HCT116 (cell line): ENCODE measurements around the gene SCAF4. TPM values are rescaled to one million over a fixed set of nuclear protein-coding genes. Genes with fewer than 3 reads are reported as not detected.

Source experiments
- ATAC-seq: fragments of 200-7000 bp; cut with Tn5 transposase; 2 replicates; pipeline ENCODE4 v1.9.1; 2020; ENCODE audit warnings: mild to moderate bottlenecking, moderate library complexity
- BruUV-seq: library from RNA; stranded (reverse); fragments of 400-500 nt; replicated peaks from 2 replicates; lab custom pipeline; 2021; lab: Mats Ljungman, UMichigan
- CTCF ChIA-PET: fragments of 300-600 bp; sonication (Branson Sonifier 250); formaldehyde crosslinking; loops from one replicate; lab custom pipeline; 2021; ENCODE audit warnings: antibody characterized with exemption; lab: Charles Lee
- POLR2A ChIA-PET: fragments of 300-600, 350-600 bp; sonication (Branson Sonifier 250); formaldehyde crosslinking; loops from one replicate; lab custom pipeline; 2021; ENCODE audit warnings: antibody characterized with exemption; lab: Charles Lee
- RAD21 ChIA-PET, 2 experiments: fragments of 300-600 bp; sonication (Branson Sonifier 250); formaldehyde crosslinking; loops; one replicate each; lab custom pipeline; 2023; ENCODE audit warnings: low total read pairs in 2 of 2; ENCODE audit not compliant: uncharacterized antibody in 2 of 2, unreplicated experiment in 2 of 2, low non-redundant PET in 1 of 2; lab: Charles Lee
- DNase-seq: peaks from one replicate; pipeline ENCODE4 v3.0.0-alpha.2; 2010; ENCODE audit warnings: low read depth, low spot score
- H2AFZ ChIP-seq: fragments of 200-600 bp; shearing (Covaris generic), sonication (generic); 2 replicates; pipeline ENCODE4 v1.6.1; 2017; ENCODE audit warnings: low read depth, mixed run types, mixed read lengths, antibody characterized with exemption, low read length; ENCODE audit not compliant: poor library complexity, severe bottlenecking
- H3K27ac ChIP-seq: 2 replicates; pipeline ENCODE4 v1.5.1; 2012; ENCODE audit warnings: low read depth, low read length
- H3K27me3 ChIP-seq: fragments of 200-600 bp; sonication (generic); 2 replicates; pipeline ENCODE4 v1.6.1; 2016; ENCODE audit warnings: mixed run types, low read length, mixed read lengths; ENCODE audit not compliant: insufficient read depth
- H3K36me3 ChIP-seq, 2 experiments: fragments of 200-500 bp in 1 of 2; fragments of 200-600 bp in 1 of 2; sonication (Bioruptor generic) in 1 of 2; sonication (generic) in 1 of 2; 2 replicates each; pipeline versions ENCODE4 v1.5.1 to v1.6.1; 2014 to 2016; ENCODE audit warnings: low read length in 2 of 2, inconsistent platforms in 1 of 2, mixed read lengths in 1 of 2, mixed run types in 1 of 2; ENCODE audit not compliant: insufficient read depth in 2 of 2, control insufficient read depth in 1 of 2
- H3K4me1 ChIP-seq, 2 experiments: fragments of 200-600 bp in 1 of 2; sonication (generic) in 1 of 2; 2 replicates each; pipeline versions ENCODE4 v1.5.1 to v1.6.1; 2012 to 2017; ENCODE audit warnings: low read length in 2 of 2, inconsistent platforms in 1 of 2, mild to moderate bottlenecking in 1 of 2, mixed read lengths in 1 of 2, mixed run types in 1 of 2, moderate library complexity in 1 of 2; ENCODE audit not compliant: insufficient read depth in 2 of 2, control insufficient read depth in 1 of 2
- H3K4me2 ChIP-seq: fragments of 200-600 bp; sonication (generic); 2 replicates; pipeline ENCODE4 v1.6.1; 2017; ENCODE audit warnings: mixed run types, low read length, mixed read lengths
- H3K4me3 ChIP-seq, 2 experiments: fragments of 200-600 bp in 1 of 2; sonication (generic) in 1 of 2; replicated peaks in 1 of 2; 2 replicates each; pipeline ENCODE4 v1.5.1; 2011 to 2016; ENCODE audit warnings: low read length in 2 of 2, control low read depth in 1 of 2, low read depth in 1 of 2, mild to moderate bottlenecking in 1 of 2, mixed read lengths in 1 of 2, mixed run types in 1 of 2
- H3K79me2 ChIP-seq: fragments of 200-600 bp; sonication (generic); 2 replicates; pipeline ENCODE4 v1.6.1; 2017; ENCODE audit warnings: mild to moderate bottlenecking, mixed run types, low read length, moderate library complexity, mixed read lengths; ENCODE audit not compliant: insufficient read depth
- H3K9ac ChIP-seq: fragments of 200-600 bp; sonication (generic); 2 replicates; pipeline ENCODE4 v1.6.1; 2016; ENCODE audit warnings: low read length, mixed read lengths
- H3K9me2 ChIP-seq: fragments of 200-600 bp; sonication (generic), shearing (Covaris generic); 2 replicates; pipeline ENCODE4 v1.6.1; 2017; ENCODE audit warnings: mixed run types, mild to moderate bottlenecking, moderate library complexity; ENCODE audit not compliant: insufficient read depth
- H3K9me3 ChIP-seq, 2 experiments: fragments of 200-500 bp in 1 of 2; fragments of 200-600 bp in 1 of 2; sonication (Bioruptor generic) in 1 of 2; sonication (generic) in 1 of 2; 2 replicates each; pipeline ENCODE4 v1.6.1; 2014 to 2017; ENCODE audit warnings: low read length in 2 of 2, mixed read lengths in 2 of 2, inconsistent platforms in 1 of 2, low read depth in 1 of 2, mild to moderate bottlenecking in 1 of 2, mixed run types in 1 of 2, moderate library complexity in 1 of 2; ENCODE audit not compliant: control insufficient read depth in 1 of 2, insufficient read depth in 1 of 2
- H4K20me1 ChIP-seq: fragments of 200-600 bp; sonication (generic), shearing (Covaris generic); 2 replicates; pipeline ENCODE4 v1.6.1; 2017; ENCODE audit warnings: mixed run types, mild to moderate bottlenecking, moderate library complexity; ENCODE audit not compliant: insufficient read depth
- CBX3 ChIP-seq: IDR thresholded peaks from 2 replicates; pipeline ENCODE4 v1.6.1; 2012; ENCODE audit warnings: low read depth
- EGR1 ChIP-seq: IDR thresholded peaks from 2 replicates; pipeline ENCODE4 v1.6.1; 2012; ENCODE audit warnings: low read depth
- EZH2 ChIP-seq: fragments of 200-600 bp; sonication (generic); IDR thresholded peaks from 2 replicates; pipeline ENCODE4 v1.6.1; 2017; ENCODE audit warnings: antibody characterized with exemption, mixed run types
- EZH2phosphoT487 ChIP-seq: fragments of 200-600 bp; IDR thresholded peaks from 2 replicates; pipeline ENCODE4 v1.6.1; 2018; ENCODE audit warnings: antibody characterized with exemption, borderline replicate concordance
- JUND ChIP-seq: IDR thresholded peaks from 2 replicates; pipeline ENCODE4 v1.6.1; 2012
- POLR2A ChIP-seq: IDR thresholded peaks from 2 replicates; pipeline ENCODE4 v1.7.0; 2011; ENCODE audit warnings: borderline replicate concordance; ENCODE audit not compliant: insufficient read depth, insufficient read length; ENCODE audit errors: extremely low read depth
- POLR2AphosphoS5 ChIP-seq: IDR thresholded peaks from 2 replicates; pipeline ENCODE4 v1.6.1; 2011; ENCODE audit warnings: mild to moderate bottlenecking, low read depth, low read length, moderate library complexity
- RAD21 ChIP-seq: IDR thresholded peaks from 2 replicates; pipeline ENCODE4 v1.6.1; 2012; ENCODE audit warnings: low read depth, mild to moderate bottlenecking
- SIN3A ChIP-seq: IDR thresholded peaks from 2 replicates; pipeline ENCODE4 v1.6.1; 2012; ENCODE audit warnings: low read depth
- ZFX ChIP-seq: fragments of 450-650 bp; IDR thresholded peaks from 2 replicates; pipeline ENCODE4 v1.6.1; 2017
- ZNF274 ChIP-seq: fragments of 200-500 bp; sonication (Bioruptor generic); IDR thresholded peaks from 2 replicates; pipeline ENCODE4 v1.6.1; 2014; ENCODE audit warnings: mild to moderate bottlenecking, low read depth, low read length, inconsistent platforms
- intact Hi-C: fragments of 100-400 bp; cut with micrococcal nuclease; formaldehyde crosslinking; loops from 2 replicates; pipeline ENCODE4 v1.10.0; 2022
- total RNA-seq: library from RNA; stranded (reverse); gene quantifications from one replicate; pipeline ENCODE4 v1.2.1, GENCODE V29; 2021; ENCODE audit not compliant: unreplicated experiment
- TF ChIP-seq, protein P1 (sequence below): IDR thresholded peaks from 2 replicates; pipeline ENCODE4 v1.6.1; 2012
- TF ChIP-seq, protein P2 (sequence below), 3 experiments: fragments of 200-600 bp in 1 of 3; sonication (generic) in 1 of 3; IDR thresholded peaks in 2 of 3; conservative IDR thresholded peaks in 1 of 3; 2 replicates each; pipeline ENCODE4 v1.5.1; 2012 to 2017; ENCODE audit warnings: low read depth in 2 of 3, low read length in 2 of 3, antibody characterized with exemption in 1 of 3, borderline replicate concordance in 1 of 3, control low read depth in 1 of 3, mild to moderate bottlenecking in 1 of 3, mixed read lengths in 1 of 3, mixed run types in 1 of 3, moderate library complexity in 1 of 3; ENCODE audit not compliant: insufficient read depth in 1 of 3
- TF ChIP-seq, protein P3 (sequence below): IDR thresholded peaks from 2 replicates; pipeline ENCODE4 v1.6.1; 2012; ENCODE audit warnings: low read depth

Gene SCAF4
- total RNA-seq, 1 experiment from 2014 or later, result 31.1 TPM

DNA sequence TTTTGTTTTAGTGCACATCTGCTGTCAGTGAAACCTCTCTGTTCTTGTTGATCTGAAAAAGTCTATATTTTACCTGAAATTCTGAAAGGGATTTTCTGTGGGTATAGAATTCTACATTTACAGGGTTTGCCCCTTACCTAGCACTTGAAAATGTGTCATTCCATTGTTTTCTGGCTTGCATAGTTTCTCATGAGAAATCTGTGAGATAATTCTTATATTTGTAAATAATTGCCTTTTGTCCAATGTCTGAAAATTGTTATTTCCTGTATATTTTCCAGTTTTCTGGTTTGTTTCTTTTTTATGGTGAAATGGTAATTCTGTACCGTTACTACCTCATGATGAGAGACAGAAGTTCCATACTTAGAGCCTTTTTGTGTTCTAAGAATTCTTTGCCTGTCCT lies 11.8 kb upstream of the SCAF4 start:
- TF ChIP-seq POLR2A (no peak), JUND (no peak), EZH2 (no peak), ZNF274 (no peak), RAD21 (no peak), POLR2AphosphoS5 (no peak), ZFX (no peak)
- TF ChIP-seq, protein P1, sequence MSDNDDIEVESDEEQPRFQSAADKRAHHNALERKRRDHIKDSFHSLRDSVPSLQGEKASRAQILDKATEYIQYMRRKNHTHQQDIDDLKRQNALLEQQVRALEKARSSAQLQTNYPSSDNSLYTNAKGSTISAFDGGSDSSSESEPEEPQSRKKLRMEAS, result no peak
- TF ChIP-seq, protein P2, sequence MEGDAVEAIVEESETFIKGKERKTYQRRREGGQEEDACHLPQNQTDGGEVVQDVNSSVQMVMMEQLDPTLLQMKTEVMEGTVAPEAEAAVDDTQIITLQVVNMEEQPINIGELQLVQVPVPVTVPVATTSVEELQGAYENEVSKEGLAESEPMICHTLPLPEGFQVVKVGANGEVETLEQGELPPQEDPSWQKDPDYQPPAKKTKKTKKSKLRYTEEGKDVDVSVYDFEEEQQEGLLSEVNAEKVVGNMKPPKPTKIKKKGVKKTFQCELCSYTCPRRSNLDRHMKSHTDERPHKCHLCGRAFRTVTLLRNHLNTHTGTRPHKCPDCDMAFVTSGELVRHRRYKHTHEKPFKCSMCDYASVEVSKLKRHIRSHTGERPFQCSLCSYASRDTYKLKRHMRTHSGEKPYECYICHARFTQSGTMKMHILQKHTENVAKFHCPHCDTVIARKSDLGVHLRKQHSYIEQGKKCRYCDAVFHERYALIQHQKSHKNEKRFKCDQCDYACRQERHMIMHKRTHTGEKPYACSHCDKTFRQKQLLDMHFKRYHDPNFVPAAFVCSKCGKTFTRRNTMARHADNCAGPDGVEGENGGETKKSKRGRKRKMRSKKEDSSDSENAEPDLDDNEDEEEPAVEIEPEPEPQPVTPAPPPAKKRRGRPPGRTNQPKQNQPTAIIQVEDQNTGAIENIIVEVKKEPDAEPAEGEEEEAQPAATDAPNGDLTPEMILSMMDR (IDR thresholded peaks at IDR 0.05 in 2 of 3, conservative IDR thresholded peaks at IDR 0.05 in 1 of 3; ENCODE audit: borderline replicate concordance in 1 of 3, insufficient read depth in 1 of 3, low read depth in 2 of 3, low read length in 2 of 3), result no peak
- CTCF ChIA-PET, result no interaction called here
- Histone ChIP-seq H3K9ac (no peak overlapping the region), H3K27me3 (no peaks in the 10 kb centered on the region), H3K27ac (no peak overlapping the region), H2AFZ (no peak overlapping the region), H3K4me3 (no peak overlapping the region), H3K9me3 (peaks cover 0 to 4% of the 10 kb centered on the region in 2 experiments; a peak in 2 of 4 replicates), H3K9me2 (no peaks in the 10 kb centered on the region), H3K36me3 (no peaks in the 10 kb centered on the region), H3K4me2 (no peak overlapping the region), H3K4me1 (no peaks in the 10 kb centered on the region), H4K20me1 (no peaks in the 10 kb centered on the region), H3K79me2 (no peaks in the 10 kb centered on the region)
- RAD21 ChIA-PET, result no interaction called here
- POLR2A ChIA-PET, result no interaction called here
- intact Hi-C loops, result no loop called here
- ATAC-seq (no peak), DNase-seq (no peak)
- no TSS peak for BruUV-seq

DNA sequence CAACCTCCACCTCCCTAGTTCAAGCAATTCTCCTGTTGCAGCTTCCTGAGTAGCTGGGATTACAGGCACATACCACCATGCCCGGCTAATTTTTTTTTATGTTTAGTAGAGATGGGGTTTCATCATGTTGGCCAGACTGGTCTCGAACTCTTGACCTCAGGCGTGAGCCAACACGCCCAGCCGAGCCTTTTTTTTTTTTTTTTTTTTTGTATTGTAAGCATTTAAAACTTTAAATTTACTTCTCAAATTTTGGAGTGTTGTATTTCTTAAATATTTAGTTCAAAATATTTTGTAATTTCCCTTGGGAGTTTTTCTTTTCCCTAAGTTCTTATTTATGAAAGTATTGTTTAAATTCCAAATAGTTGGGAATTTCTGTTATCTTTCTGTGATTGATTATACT lies 9.2 kb upstream of the SCAF4 start:
- Histone ChIP-seq H3K9ac (no peak overlapping the region), H3K36me3 (no peaks in the 10 kb centered on the region), H3K4me3 (no peak overlapping the region), H3K9me2 (no peaks in the 10 kb centered on the region), H3K9me3 (peaks cover 0 to 4% of the 10 kb centered on the region in 2 experiments; a peak in 2 of 4 replicates), H3K27ac (no peak overlapping the region), H4K20me1 (no peaks in the 10 kb centered on the region), H3K79me2 (no peaks in the 10 kb centered on the region), H3K4me1 (no peaks in the 10 kb centered on the region), H3K27me3 (no peaks in the 10 kb centered on the region), H3K4me2 (no peak overlapping the region), H2AFZ (no peak overlapping the region)
- POLR2A ChIA-PET, result no interaction called here
- ATAC-seq, result no peak
- intact Hi-C loops, result no loop called here
- no peak for DNase-seq
- no TSS peak for BruUV-seq
- CTCF ChIA-PET, result no interaction called here
- RAD21 ChIA-PET, result no interaction called here
- TF ChIP-seq EGR1, result no peak
- no peak for TF ChIP-seq EZH2phosphoT487
- TF ChIP-seq, protein P2 (IDR thresholded peaks at IDR 0.05 in 2 of 3, conservative IDR thresholded peaks at IDR 0.05 in 1 of 3; ENCODE audit: borderline replicate concordance in 1 of 3, insufficient read depth in 1 of 3, low read depth in 2 of 3, low read length in 2 of 3), result no peak
- TF ChIP-seq, protein P3, sequence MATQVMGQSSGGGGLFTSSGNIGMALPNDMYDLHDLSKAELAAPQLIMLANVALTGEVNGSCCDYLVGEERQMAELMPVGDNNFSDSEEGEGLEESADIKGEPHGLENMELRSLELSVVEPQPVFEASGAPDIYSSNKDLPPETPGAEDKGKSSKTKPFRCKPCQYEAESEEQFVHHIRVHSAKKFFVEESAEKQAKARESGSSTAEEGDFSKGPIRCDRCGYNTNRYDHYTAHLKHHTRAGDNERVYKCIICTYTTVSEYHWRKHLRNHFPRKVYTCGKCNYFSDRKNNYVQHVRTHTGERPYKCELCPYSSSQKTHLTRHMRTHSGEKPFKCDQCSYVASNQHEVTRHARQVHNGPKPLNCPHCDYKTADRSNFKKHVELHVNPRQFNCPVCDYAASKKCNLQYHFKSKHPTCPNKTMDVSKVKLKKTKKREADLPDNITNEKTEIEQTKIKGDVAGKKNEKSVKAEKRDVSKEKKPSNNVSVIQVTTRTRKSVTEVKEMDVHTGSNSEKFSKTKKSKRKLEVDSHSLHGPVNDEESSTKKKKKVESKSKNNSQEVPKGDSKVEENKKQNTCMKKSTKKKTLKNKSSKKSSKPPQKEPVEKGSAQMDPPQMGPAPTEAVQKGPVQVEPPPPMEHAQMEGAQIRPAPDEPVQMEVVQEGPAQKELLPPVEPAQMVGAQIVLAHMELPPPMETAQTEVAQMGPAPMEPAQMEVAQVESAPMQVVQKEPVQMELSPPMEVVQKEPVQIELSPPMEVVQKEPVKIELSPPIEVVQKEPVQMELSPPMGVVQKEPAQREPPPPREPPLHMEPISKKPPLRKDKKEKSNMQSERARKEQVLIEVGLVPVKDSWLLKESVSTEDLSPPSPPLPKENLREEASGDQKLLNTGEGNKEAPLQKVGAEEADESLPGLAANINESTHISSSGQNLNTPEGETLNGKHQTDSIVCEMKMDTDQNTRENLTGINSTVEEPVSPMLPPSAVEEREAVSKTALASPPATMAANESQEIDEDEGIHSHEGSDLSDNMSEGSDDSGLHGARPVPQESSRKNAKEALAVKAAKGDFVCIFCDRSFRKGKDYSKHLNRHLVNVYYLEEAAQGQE, result no peak
- TF ChIP-seq SIN3A, result no peak
- TF ChIP-seq CBX3, result no peak
